GM18508 (cell line): Measurements from ENCODE around the gene MED26.

Source experiments
- ATAC-seq: cut with Tn5 transposase; IDR thresholded peaks from one replicate; pipeline ENCODE4 v1.9.1; 2021; ENCODE audit warnings: moderate number of reproducible peaks; ENCODE audit not compliant: insufficient read depth, unreplicated experiment

The MED26 gene

DNA sequence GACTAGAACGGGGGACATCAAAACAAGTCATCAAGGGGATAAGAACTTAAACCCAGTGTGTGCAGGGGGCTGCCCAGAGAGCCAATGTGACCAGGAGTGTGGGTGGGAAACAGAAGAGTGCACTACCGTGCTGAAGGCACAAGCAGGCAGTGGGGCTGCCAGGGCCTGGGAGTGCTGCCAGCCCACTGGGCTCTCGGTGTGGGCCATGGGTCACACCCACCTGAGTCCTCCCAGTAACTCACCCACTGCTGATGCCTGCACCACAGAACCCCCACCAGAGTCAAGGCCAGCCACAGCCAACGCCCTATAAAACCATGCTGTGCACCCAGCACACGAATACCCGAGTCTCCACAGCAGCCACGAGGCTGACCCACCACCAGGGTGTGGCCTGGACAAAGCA lies 8.5 kb downstream of the MED26 start:
- ATAC-seq = no peak

DNA sequence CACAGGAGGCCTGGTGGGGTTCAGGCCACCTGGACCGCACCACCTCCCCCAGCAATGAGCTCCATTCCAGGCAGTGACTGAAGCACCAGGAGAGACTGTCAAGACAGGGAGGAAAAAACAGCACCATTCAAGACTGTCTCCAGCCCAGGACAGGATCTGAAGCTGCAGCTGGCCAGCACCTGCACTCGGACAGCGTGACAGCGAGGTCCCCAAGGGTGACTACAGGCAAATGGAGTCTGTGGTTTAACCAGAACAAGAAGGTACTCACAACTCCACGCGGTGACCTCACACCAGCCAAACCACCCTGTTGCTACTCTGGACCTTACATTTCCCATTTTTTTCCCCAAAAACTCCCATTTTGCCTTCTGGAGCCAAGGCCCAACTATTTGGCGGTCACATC lies 9.8 kb downstream of the MED26 start:
- ATAC-seq = no peak

DNA sequence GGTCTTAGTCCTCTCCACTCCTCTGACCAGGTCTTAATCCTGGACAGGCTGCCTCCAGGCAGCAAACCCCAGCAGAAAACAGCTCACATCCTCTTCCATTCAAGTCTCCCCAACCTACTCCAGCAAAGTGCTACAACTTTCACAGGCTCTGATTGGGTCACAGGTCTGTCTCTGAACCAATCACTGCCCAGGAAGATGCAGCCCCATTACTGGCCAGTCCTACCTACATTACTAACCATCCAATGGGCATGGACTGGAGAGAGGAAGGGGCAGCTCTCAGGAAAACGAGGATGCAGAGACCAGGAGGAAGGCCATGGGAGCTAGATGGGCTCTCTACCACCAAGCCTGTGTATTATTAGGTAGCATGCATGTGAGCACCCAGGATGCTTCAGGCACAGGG lies 12.2 kb downstream of the MED26 start:
- no peak for ATAC-seq

DNA sequence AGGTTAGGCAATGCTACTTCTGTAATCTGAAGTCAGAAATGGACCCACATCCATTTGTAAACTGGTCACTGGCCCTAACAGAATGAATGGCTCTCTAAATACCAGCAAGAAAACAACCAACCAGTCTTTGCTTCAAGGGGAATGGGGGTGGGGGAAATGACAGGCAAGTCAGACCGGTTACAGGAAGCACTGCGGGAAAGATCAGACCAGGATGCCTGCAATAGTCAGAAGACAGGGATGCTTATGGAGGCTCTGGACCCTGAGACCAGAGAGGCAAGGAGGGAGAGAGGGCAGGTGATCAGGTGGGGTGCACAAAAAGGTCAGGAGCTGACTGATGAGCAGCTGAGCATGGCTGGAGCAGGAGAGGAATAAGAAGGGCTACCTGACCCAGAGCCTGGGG lies 13.1 kb downstream of the MED26 start:
- no peak for ATAC-seq

DNA sequence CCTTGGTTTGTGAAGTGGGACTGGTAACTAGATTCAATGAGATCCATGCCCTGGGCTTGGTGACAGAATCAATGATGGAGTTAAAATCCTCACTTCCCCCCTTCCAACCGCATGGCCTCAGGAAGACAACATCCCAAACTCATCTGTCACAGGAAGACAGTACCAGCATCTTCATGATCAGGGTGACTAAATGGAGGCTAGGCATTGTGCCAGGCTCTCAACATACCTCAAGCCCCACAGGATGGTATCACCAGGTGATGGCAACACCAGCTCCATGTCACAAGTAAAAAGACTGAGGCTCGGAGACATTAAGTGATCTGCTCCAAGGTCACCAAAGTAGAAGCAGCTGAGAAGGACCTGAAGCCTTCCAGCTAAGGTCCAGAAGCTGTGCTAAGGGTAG lies 14.2 kb downstream of the MED26 start:
- no peak for ATAC-seq

GRCh38 chr19:16612636-16613035 lies 15.4 kb downstream of the MED26 start:
- no peak for ATAC-seq

GRCh38 chr19:16611121-16611520 lies 16.9 kb downstream of the MED26 start:
- no peak for ATAC-seq

- no peak for ATAC-seq
These were observed 18.3 kb downstream of the MED26 start for GRCh38 chr19:16609511-16610200.

DNA sequence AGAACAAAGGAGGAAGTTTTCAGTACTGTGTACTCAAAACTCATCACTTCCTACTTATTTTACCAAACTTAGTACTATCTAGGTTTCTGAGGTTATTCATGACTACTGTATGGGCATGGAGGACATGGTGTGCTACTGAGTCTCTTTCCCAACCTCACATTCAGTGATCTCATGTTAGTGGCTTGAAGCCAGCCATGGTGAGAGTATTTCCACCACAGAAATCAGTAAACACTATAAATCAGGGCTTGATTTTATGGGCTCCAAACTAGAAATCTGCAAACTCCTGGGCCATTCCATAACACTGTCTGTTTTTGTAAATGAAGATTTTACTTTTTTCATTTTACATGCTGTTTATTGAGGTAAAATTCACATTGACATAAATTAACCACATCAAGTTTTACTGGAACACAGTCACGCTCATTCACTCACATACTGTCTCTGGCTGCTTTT lies 19.7 kb downstream of the MED26 start:
- no peak for ATAC-seq

DNA sequence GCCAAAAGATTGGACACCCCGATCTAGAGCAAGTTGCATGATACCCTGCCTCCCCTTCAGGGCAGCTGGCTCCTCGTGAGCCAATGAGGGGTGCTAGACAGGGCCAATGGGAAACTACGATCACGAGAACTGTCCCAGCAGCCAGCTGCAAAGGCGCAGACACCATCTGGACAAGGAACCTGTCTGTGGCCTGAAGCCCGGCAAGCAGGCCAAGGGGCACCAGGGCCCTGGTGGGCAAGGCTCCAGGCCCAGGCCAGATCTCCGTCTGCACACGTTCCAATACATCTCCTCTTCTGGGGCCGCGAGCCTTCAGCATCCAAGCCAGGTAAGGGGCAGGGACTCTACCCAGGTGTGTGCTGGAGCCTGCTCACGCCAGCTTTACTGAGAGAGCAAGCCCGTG lies 20.2 kb downstream of the MED26 start:
- no peak for ATAC-seq

- no peak for ATAC-seq
These were observed 22.4 kb downstream of the MED26 start for GRCh38 chr19:16605553-16605994.

DNA sequence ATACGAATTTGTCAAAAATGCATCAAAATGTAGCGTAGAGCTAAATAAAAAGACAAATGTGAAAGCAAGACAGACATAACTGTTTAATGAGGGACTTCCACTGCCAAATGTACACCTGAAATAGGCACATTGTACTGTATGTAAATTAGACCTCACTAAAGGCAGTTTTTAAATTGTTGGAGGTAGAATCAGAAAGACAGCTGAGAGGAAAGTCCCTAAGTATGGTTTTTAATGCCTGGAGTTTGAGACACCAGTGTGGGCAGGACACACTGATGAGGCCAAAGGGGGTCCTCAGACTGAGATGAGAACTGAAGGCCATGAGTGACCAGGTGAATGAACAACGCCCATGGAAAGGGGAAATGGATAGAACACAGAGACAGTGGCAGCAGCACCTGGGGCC lies 22.9 kb downstream of the MED26 start:
- ATAC-seq = no peak

- ATAC-seq = no peak
These were observed 23.4 kb downstream of the MED26 start for GRCh38 chr19:16604615-16605014.

GRCh38 chr19:16603090-16603489 lies 24.9 kb downstream of the MED26 start:
- no peak for ATAC-seq

GRCh38 chr19:16601378-16602052 lies 26.5 kb downstream of the MED26 start:
- no peak for ATAC-seq

DNA sequence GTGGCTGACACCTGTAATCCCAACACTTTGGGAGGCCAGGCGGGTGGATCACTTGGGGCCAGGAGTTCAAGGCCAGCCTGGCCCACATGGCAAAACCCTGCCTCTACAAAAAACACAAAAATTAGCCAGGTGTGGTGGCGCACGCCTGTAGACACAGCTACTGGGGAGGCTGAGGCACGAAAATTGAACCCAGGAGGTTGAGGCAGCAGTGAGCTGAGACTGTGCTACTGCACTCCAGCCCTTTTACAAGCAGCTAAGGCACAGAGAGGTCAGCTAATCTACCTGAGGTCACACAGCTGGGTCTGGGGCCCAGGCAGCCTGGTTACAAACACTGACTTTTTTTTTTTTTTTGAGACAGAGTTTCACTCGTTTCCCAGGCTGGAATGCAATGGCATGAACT lies 27.2 kb downstream of the MED26 start:
- no peak for ATAC-seq

- no peak for ATAC-seq
These were observed 28.2 kb downstream of the MED26 start for GRCh38 chr19:16599655-16600346.

DNA sequence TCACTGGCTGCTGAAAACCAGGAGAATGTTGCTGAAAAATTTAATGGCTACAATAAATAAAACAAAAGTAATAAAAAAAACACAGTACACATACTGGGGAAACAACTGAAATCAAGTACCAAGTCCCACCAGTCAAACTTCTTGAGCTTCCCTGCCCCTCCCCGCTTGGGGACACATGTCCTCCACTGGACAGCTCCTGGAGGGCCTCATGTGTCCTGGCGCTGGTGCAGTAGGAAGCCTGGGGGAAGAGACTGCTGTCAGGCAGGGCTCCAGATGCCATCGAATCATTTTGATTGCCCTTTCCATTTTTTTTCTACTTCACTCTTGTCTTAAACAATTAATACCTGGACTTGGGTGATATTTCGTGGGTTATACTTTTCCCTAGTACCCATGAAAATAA lies 29.2 kb downstream of the MED26 start:
- ATAC-seq = no peak

DNA sequence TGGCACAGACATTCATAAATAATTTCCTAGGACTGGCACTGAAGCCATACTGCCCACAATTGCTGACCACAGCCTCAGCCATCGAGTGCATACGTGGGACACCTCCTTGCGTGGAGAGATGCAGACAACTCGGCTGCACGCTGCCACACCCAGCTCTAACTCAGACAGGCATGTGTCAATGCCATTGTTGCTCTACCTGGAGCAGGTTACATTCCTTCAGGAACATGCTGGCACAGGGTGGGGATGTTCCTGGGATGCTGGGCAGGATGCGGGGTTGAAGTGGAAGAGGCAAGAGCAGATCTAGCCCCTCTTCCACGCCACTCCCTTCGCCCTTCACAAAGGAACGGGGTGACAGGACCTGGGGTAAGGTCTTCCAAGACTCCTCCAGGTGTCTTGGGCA lies 31.6 kb downstream of the MED26 start:
- no peak for ATAC-seq

DNA sequence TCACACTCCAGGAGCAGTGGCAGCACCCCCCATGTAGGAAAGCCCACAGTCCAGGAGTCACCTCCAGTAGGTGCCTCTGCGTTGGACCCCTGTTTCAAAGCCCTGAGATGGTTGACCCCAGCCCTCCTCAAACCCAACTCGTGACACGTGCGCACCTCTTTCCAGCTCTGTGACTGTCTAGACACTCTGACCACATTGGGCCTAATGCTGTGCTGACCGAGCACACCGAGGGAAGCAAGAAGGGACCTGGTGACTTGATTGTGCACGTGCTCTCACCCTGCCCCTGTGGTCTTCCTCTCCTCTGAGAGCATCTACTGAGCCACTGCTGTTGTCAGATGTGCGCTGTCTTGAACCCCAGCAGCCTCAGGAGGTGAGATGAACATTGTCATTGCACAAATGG lies 32.9 kb downstream of the MED26 start:
- ATAC-seq = no peak

DNA sequence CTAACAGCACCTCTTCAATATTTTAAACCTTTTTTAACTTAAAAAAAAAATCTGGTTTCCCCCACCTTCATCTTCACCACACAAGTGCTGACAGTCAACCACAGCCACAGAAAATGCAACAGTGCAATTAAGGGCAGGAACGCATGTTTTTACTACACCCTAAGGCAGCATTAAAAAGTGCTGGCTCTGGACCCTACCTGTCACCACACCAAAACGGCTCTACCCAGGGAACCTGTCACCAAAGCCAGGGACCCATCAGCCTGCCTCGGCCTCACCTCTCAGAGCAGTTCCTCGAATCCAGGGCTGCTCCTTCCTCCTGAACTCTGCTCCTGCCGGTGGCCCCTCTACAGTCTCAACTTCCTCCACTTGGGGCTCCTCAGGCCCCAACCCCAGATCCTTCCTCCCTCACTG lies 33.3 kb downstream of the MED26 start:
- ATAC-seq = no peak
